HEK293 (cell line): ENCODE results near the gene PPHLN1.

ENCODE experiments used
- CTCF ChIA-PET: fragments of 350-600 bp; formaldehyde crosslinking; extraction: SDS; loops from one replicate; lab custom pipeline; 2021; ENCODE audit warnings: antibody characterized with exemption; lab: Yijun Ruan, JAX
- POLR2A ChIA-PET: fragments of 300-600 bp; formaldehyde crosslinking; extraction: SDS; loops from one replicate; lab custom pipeline; 2020; ENCODE audit warnings: antibody characterized with exemption, inconsistent platforms; lab: Yijun Ruan, JAX
- H3K27ac ChIP-seq: fragments of 200-500 bp; sonication (Bioruptor generic); 2 replicates; pipeline ENCODE4 v1.5.1; 2014; ENCODE audit warnings: low read depth, low read length, control low read depth, inconsistent platforms; ENCODE audit errors: extremely low read depth
- H3K36me3 ChIP-seq, 2 experiments: fragments of 200-500 bp in 1 of 2; sonication (Bioruptor generic) in 1 of 2; 1 replicate in 1 of 2; 2 replicates in 1 of 2; pipeline ENCODE4 v1.5.1; 2014 to 2017; ENCODE audit warnings: inconsistent platforms in 2 of 2, low read length in 2 of 2; ENCODE audit not compliant: control insufficient read depth in 2 of 2, insufficient read depth in 1 of 2
- H3K4me1 ChIP-seq: fragments of 200-500 bp; sonication (Bioruptor generic); 2 replicates; pipeline ENCODE4 v1.5.1; 2014; ENCODE audit warnings: mild to moderate bottlenecking, low read length, inconsistent platforms; ENCODE audit not compliant: control insufficient read depth, insufficient read depth
- H3K4me3 ChIP-seq: 2 replicates; pipeline ENCODE4 v1.5.1; 2011; ENCODE audit warnings: low read depth, mild to moderate bottlenecking, control low read depth, low read length, moderate library complexity
- H3K9me3 ChIP-seq: fragments of 200-500 bp; sonication (Bioruptor generic); 2 replicates; pipeline ENCODE4 v1.5.1; 2014; ENCODE audit warnings: low read depth, low read length, inconsistent platforms; ENCODE audit not compliant: control insufficient read depth, insufficient read depth
- BCL11B ChIP-seq: fragments of 450-650 bp; formaldehyde crosslinking; IDR thresholded peaks from 2 replicates; pipeline ENCODE4 v1.5.1; 2016; ENCODE audit warnings: low read depth, missing biosample characterization, missing genetic modification characterization
- IKZF3 ChIP-seq: fragments of 450-650 bp; IDR thresholded peaks from 2 replicates; pipeline ENCODE4 v1.5.0; 2018; ENCODE audit warnings: missing biosample characterization, mild to moderate bottlenecking, missing genetic modification characterization, moderate library complexity
- KLF7 ChIP-seq: fragments of 450-650 bp; formaldehyde crosslinking; IDR thresholded peaks from 2 replicates; pipeline ENCODE4 v1.5.1; 2016; ENCODE audit warnings: missing biosample characterization, missing genetic modification characterization, borderline replicate concordance
- KLF9 ChIP-seq: fragments of 450-650 bp; formaldehyde crosslinking; IDR thresholded peaks from 2 replicates; pipeline ENCODE4 v1.5.1; 2016; ENCODE audit warnings: missing biosample characterization, missing genetic modification characterization, low read depth
- PRDM4 ChIP-seq: fragments of 450-650 bp; formaldehyde crosslinking; IDR thresholded peaks from 2 replicates; pipeline ENCODE4 v1.5.1; 2017; ENCODE audit warnings: missing biosample characterization, missing genetic modification characterization
- ZBTB10 ChIP-seq: fragments of 450-650 bp; formaldehyde crosslinking; IDR thresholded peaks from 2 replicates; pipeline ENCODE4 v1.5.1; 2016; ENCODE audit warnings: missing biosample characterization, missing genetic modification characterization
- ZBTB20 ChIP-seq: fragments of 450-650 bp; formaldehyde crosslinking; IDR thresholded peaks from 2 replicates; pipeline ENCODE4 v1.5.1; 2016; ENCODE audit warnings: missing biosample characterization, missing genetic modification characterization
- ZBTB21 ChIP-seq: fragments of 450-650 bp; formaldehyde crosslinking; IDR thresholded peaks from 2 replicates; pipeline ENCODE4 v1.5.1; 2017; ENCODE audit warnings: missing biosample characterization, missing genetic modification characterization
- ZEB2 ChIP-seq: fragments of 450-650 bp; formaldehyde crosslinking; IDR thresholded peaks from 2 replicates; pipeline ENCODE4 v1.5.1; 2016; ENCODE audit warnings: missing biosample characterization, missing genetic modification characterization
- ZFP37 ChIP-seq: fragments of 450-650 bp; formaldehyde crosslinking; IDR thresholded peaks from 2 replicates; pipeline ENCODE4 v1.5.1; 2016; ENCODE audit warnings: missing biosample characterization, missing genetic modification characterization
- ZNF214 ChIP-seq: fragments of 450-650 bp; formaldehyde crosslinking; IDR thresholded peaks from 2 replicates; pipeline ENCODE4 v1.5.1; 2017; ENCODE audit warnings: missing biosample characterization, mild to moderate bottlenecking, missing genetic modification characterization, borderline replicate concordance
- ZNF223 ChIP-seq: fragments of 450-650 bp; formaldehyde crosslinking; IDR thresholded peaks from 2 replicates; pipeline ENCODE4 v1.5.1; 2016; ENCODE audit warnings: missing biosample characterization, missing genetic modification characterization
- ZNF24 ChIP-seq: fragments of 450-650 bp; formaldehyde crosslinking; IDR thresholded peaks from 2 replicates; pipeline ENCODE4 v1.5.1; 2016; ENCODE audit warnings: missing biosample characterization, missing genetic modification characterization
- ZNF423 ChIP-seq: fragments of 450-650 bp; formaldehyde crosslinking; IDR thresholded peaks from 2 replicates; pipeline ENCODE4 v1.5.1; 2016; ENCODE audit warnings: missing biosample characterization, missing genetic modification characterization
- ZNF426 ChIP-seq: fragments of 450-650 bp; formaldehyde crosslinking; IDR thresholded peaks from 2 replicates; pipeline ENCODE4 v1.5.1; 2017; ENCODE audit warnings: missing biosample characterization, missing genetic modification characterization, mild to moderate bottlenecking, inconsistent platforms, moderate library complexity
- ZNF473 ChIP-seq: fragments of 450-650 bp; formaldehyde crosslinking; IDR thresholded peaks from 2 replicates; pipeline ENCODE4 v1.5.1; 2017; ENCODE audit warnings: missing biosample characterization, missing genetic modification characterization
- ZNF621 ChIP-seq: fragments of 450-650 bp; formaldehyde crosslinking; IDR thresholded peaks from 2 replicates; pipeline ENCODE4 v1.5.1; 2017; ENCODE audit warnings: missing biosample characterization, missing genetic modification characterization
- ZNF658 ChIP-seq: fragments of 450-650 bp; formaldehyde crosslinking; IDR thresholded peaks from 2 replicates; pipeline ENCODE4; 2016; ENCODE audit warnings: missing biosample characterization, missing genetic modification characterization
- ZSCAN18 ChIP-seq: fragments of 450-650 bp; formaldehyde crosslinking; IDR thresholded peaks from 2 replicates; pipeline ENCODE4 v1.5.1; 2016; ENCODE audit warnings: missing biosample characterization, missing genetic modification characterization
- ZSCAN23 ChIP-seq: fragments of 450-650 bp; formaldehyde crosslinking; IDR thresholded peaks from 2 replicates; pipeline ENCODE4 v1.5.1; 2016; ENCODE audit warnings: missing biosample characterization, missing genetic modification characterization
- TF ChIP-seq, protein P1 (sequence below): fragments of 450-650 bp; IDR thresholded peaks from 2 replicates; pipeline ENCODE4 v1.5.1; 2018; ENCODE audit warnings: missing biosample characterization, missing genetic modification characterization
- TF ChIP-seq, protein P2 (sequence below): fragments of 450-650 bp; formaldehyde crosslinking; IDR thresholded peaks from 2 replicates; pipeline ENCODE4 v1.5.1; 2016; ENCODE audit warnings: missing biosample characterization, missing genetic modification characterization, low read depth
- TF ChIP-seq, protein P3 (sequence below): fragments of 450-650 bp; formaldehyde crosslinking; IDR thresholded peaks from 2 replicates; pipeline ENCODE4 v1.5.1; 2016; ENCODE audit warnings: missing biosample characterization, missing genetic modification characterization
- TF ChIP-seq, protein P4 (sequence below): sonication (generic); formaldehyde crosslinking; IDR thresholded peaks from 2 replicates; pipeline ENCODE4 v1.8.1; 2022; ENCODE audit warnings: mild to moderate bottlenecking, moderate library complexity, missing genetic modification reagents

PPHLN1 gene

DNA sequence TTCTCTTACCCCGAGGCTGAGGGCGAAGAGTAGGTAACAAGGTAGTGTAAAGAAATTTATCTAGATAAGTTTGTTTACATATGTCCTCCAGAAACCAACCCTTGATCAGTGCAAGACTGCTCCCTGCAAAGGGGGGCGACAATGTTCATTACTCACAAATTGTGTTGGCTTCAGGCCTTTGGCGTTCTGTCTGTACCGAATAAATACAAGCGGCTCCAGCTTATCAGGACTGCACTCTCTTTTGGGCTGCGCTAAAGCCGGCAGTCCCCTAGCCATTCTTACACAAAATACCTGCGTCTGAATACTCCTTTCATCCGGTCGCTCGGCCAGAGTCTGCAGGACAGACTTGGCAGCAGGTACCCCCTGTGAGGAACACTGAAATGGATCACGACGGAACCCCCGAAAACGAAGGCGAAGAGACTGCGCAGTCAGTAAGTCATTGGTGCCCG lies 116.4 kb downstream of the PPHLN1 start:
- H3K36me3 ChIP-seq: peaks cover 0 to 28% of the 10 kb centered on the region in 2 experiments; a peak in 1 of 3 replicates
- CTCF ChIA-PET: no interaction called here

DNA sequence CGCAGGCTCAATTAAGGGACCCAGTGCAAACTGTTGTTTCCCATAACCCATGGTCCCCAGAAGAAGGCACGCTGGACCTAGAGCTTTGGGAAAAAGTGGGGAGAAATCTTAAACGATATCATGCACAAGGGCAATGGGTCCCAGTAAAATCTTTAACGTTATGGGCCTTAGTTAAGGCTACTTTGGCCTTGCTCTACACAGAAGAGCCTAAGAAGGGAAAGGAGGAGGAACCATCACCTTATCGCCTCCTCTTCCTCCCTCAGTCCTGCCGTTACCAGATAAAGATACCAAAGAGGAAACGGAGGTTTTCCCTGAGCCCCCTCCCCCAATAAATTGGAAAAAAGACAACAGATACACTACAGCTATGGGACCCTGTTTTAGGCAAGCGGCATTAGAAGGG lies 116.9 kb downstream of the PPHLN1 start:
- peaks cover 0 to 28% of the 10 kb centered on the region in 2 experiments; a peak in 1 of 3 replicates for H3K36me3 ChIP-seq
- peaks cover 6% of the 10 kb centered on the region for H3K4me1 ChIP-seq
- no peak overlapping the region for H3K27ac ChIP-seq
- no peak overlapping the region for H3K4me3 ChIP-seq
- POLR2A ChIA-PET: no interaction called here
- CTCF ChIA-PET: no interaction called here
- H3K9me3 ChIP-seq: no peaks in the 10 kb centered on the region
- TF ChIP-seq ZNF426: no peak
- TF ChIP-seq, protein P1, sequence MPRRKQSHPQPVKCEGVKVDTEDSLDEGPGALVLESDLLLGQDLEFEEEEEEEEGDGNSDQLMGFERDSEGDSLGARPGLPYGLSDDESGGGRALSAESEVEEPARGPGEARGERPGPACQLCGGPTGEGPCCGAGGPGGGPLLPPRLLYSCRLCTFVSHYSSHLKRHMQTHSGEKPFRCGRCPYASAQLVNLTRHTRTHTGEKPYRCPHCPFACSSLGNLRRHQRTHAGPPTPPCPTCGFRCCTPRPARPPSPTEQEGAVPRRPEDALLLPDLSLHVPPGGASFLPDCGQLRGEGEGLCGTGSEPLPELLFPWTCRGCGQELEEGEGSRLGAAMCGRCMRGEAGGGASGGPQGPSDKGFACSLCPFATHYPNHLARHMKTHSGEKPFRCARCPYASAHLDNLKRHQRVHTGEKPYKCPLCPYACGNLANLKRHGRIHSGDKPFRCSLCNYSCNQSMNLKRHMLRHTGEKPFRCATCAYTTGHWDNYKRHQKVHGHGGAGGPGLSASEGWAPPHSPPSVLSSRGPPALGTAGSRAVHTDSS (tag by site-specific recombination): no peak
- no peak for TF ChIP-seq PRDM4 (tag by site-specific recombination)
- no peak for TF ChIP-seq KLF9 (tag by site-specific recombination)
- TF ChIP-seq, protein P2, sequence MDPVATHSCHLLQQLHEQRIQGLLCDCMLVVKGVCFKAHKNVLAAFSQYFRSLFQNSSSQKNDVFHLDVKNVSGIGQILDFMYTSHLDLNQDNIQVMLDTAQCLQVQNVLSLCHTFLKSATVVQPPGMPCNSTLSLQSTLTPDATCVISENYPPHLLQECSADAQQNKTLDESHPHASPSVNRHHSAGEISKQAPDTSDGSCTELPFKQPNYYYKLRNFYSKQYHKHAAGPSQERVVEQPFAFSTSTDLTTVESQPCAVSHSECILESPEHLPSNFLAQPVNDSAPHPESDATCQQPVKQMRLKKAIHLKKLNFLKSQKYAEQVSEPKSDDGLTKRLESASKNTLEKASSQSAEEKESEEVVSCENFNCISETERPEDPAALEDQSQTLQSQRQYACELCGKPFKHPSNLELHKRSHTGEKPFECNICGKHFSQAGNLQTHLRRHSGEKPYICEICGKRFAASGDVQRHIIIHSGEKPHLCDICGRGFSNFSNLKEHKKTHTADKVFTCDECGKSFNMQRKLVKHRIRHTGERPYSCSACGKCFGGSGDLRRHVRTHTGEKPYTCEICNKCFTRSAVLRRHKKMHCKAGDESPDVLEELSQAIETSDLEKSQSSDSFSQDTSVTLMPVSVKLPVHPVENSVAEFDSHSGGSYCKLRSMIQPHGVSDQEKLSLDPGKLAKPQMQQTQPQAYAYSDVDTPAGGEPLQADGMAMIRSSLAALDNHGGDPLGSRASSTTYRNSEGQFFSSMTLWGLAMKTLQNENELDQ (tag by site-specific recombination): no peak
- TF ChIP-seq ZSCAN18 (tag by site-specific recombination): no peak
- TF ChIP-seq, protein P3, sequence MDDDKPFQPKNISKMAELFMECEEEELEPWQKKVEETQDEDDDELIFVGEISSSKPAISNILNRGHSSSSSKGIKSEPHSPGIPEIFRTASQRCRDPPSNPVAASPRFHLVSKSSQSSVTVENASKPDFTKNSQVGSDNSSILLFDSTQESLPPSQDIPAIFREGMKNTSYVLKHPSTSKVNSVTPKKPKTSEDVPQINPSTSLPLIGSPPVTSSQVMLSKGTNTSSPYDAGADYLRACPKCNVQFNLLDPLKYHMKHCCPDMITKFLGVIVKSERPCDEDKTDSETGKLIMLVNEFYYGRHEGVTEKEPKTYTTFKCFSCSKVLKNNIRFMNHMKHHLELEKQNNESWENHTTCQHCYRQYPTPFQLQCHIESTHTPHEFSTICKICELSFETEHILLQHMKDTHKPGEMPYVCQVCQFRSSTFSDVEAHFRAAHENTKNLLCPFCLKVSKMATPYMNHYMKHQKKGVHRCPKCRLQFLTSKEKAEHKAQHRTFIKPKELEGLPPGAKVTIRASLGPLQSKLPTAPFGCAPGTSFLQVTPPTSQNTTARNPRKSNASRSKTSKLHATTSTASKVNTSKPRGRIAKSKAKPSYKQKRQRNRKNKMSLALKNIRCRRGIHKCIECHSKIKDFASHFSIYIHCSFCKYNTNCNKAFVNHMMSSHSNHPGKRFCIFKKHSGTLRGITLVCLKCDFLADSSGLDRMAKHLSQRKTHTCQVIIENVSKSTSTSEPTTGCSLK (tag by site-specific recombination): no peak
- no peak for TF ChIP-seq ZNF223 (tag by site-specific recombination)

More for the DNA sequence above, 116.4 kb downstream of the PPHLN1 start:
- Histone ChIP-seq H3K27ac (no peak overlapping the region), H3K9me3 (no peaks in the 10 kb centered on the region), H3K4me3 (no peak overlapping the region), H3K4me1 (peaks cover 5% of the 10 kb centered on the region)
- POLR2A ChIA-PET: no interaction called here
- TF ChIP-seq ZNF473 (tag by site-specific recombination) (no peak), ZBTB20 (tag by site-specific recombination) (no peak), ZNF621 (tag by site-specific recombination) (no peak), ZNF423 (tag by site-specific recombination) (no peak), IKZF3 (tag by site-specific recombination) (no peak), ZNF658 (tag by site-specific recombination) (no peak), ZFP37 (tag by site-specific recombination) (no peak), ZSCAN23 (tag by site-specific recombination) (no peak), BCL11B (tag by site-specific recombination) (no peak), ZNF214 (tag by site-specific recombination) (no peak), ZNF24 (tag by site-specific recombination) (no peak), ZEB2 (tag by site-specific recombination) (no peak), KLF7 (tag by site-specific recombination) (no peak), ZBTB21 (tag by site-specific recombination) (no peak), ZBTB10 (tag by site-specific recombination) (no peak)
- TF ChIP-seq, protein P4, sequence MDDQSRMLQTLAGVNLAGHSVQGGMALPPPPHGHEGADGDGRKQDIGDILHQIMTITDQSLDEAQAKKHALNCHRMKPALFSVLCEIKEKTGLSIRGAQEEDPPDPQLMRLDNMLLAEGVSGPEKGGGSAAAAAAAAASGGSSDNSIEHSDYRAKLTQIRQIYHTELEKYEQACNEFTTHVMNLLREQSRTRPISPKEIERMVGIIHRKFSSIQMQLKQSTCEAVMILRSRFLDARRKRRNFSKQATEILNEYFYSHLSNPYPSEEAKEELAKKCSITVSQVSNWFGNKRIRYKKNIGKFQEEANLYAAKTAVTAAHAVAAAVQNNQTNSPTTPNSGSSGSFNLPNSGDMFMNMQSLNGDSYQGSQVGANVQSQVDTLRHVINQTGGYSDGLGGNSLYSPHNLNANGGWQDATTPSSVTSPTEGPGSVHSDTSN (CRISPR knock-in tag): no peak
